HepG2 (cell line): Measurements from ENCODE around the gene SUPT6H. TPM values are rescaled to one million over a fixed set of nuclear protein-coding genes. Genes with fewer than 3 reads are reported as not detected.

Experiments used
- ATM ChIP-seq: fragments of 450-650 bp; IDR thresholded peaks from 2 replicates; pipeline ENCODE4 v1.7.1; 2017; ENCODE audit warnings: mild to moderate bottlenecking, borderline replicate concordance
- BORCS8-MEF2B ChIP-seq: sonication (generic); formaldehyde crosslinking; IDR thresholded peaks from 2 replicates; pipeline ENCODE4 v1.8.0; 2022; ENCODE audit warnings: mild to moderate bottlenecking, missing genetic modification reagents
- CHD2 ChIP-seq: IDR thresholded peaks from 2 replicates; pipeline ENCODE4 v1.6.1; 2011; ENCODE audit warnings: low read depth, low read length, improper control_type of control experiment
- KLF12 ChIP-seq: sonication (generic); formaldehyde crosslinking; IDR thresholded peaks from 2 replicates; pipeline ENCODE4 v1.4.0; 2020; ENCODE audit warnings: missing genetic modification reagents, borderline replicate concordance
- MTF2 ChIP-seq: sonication (generic); formaldehyde crosslinking; IDR thresholded peaks from 2 replicates; pipeline ENCODE4 v1.5.0; 2020; ENCODE audit warnings: missing genetic modification reagents, borderline replicate concordance
- NCOA2 ChIP-seq: sonication (generic); formaldehyde crosslinking; IDR thresholded peaks from 2 replicates; pipeline ENCODE4 v1.8.0; 2022; ENCODE audit warnings: inconsistent platforms
- ZBTB42 ChIP-seq: sonication (generic); formaldehyde crosslinking; IDR thresholded peaks from 2 replicates; pipeline ENCODE4 v1.5.0; 2020; ENCODE audit warnings: mild to moderate bottlenecking, missing genetic modification reagents
- ZMAT3 ChIP-seq: sonication (generic); formaldehyde crosslinking; conservative IDR thresholded peaks from 2 replicates; pipeline ENCODE4 v1.7.0; 2021; ENCODE audit warnings: missing genetic modification reagents
- ZNF749 ChIP-seq: sonication (generic); formaldehyde crosslinking; IDR thresholded peaks from 2 replicates; pipeline ENCODE4 v1.8.0; 2022; ENCODE audit warnings: mild to moderate bottlenecking, missing genetic modification reagents, moderate library complexity, borderline replicate concordance
- ZNF775 ChIP-seq: sonication (generic); formaldehyde crosslinking; IDR thresholded peaks from 2 replicates; pipeline ENCODE4 v1.4.0; 2020; ENCODE audit warnings: missing genetic modification reagents, mild to moderate bottlenecking, moderate library complexity, borderline replicate concordance
- ZNF788 ChIP-seq: sonication (generic); formaldehyde crosslinking; IDR thresholded peaks from 2 replicates; pipeline ENCODE4 v1.5.0; 2020; ENCODE audit warnings: mild to moderate bottlenecking, missing genetic modification reagents, borderline replicate concordance
- ZNF883 ChIP-seq: sonication (generic); formaldehyde crosslinking; IDR thresholded peaks from 2 replicates; pipeline ENCODE4 v1.5.1; 2020; ENCODE audit warnings: mild to moderate bottlenecking, missing genetic modification reagents; ENCODE audit errors: not compliant biosample characterization
- polyA plus RNA-seq, 8 experiments: library from polyadenylated mRNA; depleted of rRNA in 3 of 8; stranded (reverse) in 7 of 8; unstranded in 1 of 8; fragments of >200 nt; fragmentation: Illumina TruSeq in 4 of 8; extraction: Trizol in 4 of 8; gene quantifications; 2 replicates each; pipeline versions ENCODE4 v1.2.1 to v1.2.3, GENCODE V29; 2011 to 2016; ENCODE audit warnings: low read depth in 4 of 8, missing spikeins in 1 of 8, mixed read lengths in 1 of 8; ENCODE audit not compliant: insufficient read depth in 1 of 8
- total RNA-seq, 5 experiments: library from RNA; depleted of rRNA; stranded (reverse); fragments of >200 nt; fragmentation: Illumina TruSeq; extraction: Trizol; gene quantifications; 2 replicates each; pipeline ENCODE4 v1.2.3, GENCODE V29; 2016; ENCODE audit warnings: low read depth in 1 of 5
- TF ChIP-seq, protein P1 (sequence below): sonication (generic); formaldehyde crosslinking; IDR thresholded peaks from 2 replicates; pipeline ENCODE4 v1.4.0; 2020; ENCODE audit warnings: missing genetic modification reagents
- TF ChIP-seq, protein P2 (sequence below): IDR thresholded peaks from 2 replicates; pipeline ENCODE4 v1.6.1; 2018; ENCODE audit warnings: missing genetic modification reagents, mild to moderate bottlenecking, missing compliant biosample characterization
- TF ChIP-seq, protein P3 (sequence below): sonication (generic); formaldehyde crosslinking; IDR thresholded peaks from one replicate; pipeline ENCODE4 v1.5.1; 2020; ENCODE audit warnings: mild to moderate bottlenecking, missing genetic modification reagents; ENCODE audit errors: not compliant biosample characterization

Gene SUPT6H
- total and polyA plus RNA-seq, 2 of the 13 experiments (the other 11 are each of a cell fraction or from before 2014, with no cell fraction given), result 32.7 to 39.9 TPM

DNA sequence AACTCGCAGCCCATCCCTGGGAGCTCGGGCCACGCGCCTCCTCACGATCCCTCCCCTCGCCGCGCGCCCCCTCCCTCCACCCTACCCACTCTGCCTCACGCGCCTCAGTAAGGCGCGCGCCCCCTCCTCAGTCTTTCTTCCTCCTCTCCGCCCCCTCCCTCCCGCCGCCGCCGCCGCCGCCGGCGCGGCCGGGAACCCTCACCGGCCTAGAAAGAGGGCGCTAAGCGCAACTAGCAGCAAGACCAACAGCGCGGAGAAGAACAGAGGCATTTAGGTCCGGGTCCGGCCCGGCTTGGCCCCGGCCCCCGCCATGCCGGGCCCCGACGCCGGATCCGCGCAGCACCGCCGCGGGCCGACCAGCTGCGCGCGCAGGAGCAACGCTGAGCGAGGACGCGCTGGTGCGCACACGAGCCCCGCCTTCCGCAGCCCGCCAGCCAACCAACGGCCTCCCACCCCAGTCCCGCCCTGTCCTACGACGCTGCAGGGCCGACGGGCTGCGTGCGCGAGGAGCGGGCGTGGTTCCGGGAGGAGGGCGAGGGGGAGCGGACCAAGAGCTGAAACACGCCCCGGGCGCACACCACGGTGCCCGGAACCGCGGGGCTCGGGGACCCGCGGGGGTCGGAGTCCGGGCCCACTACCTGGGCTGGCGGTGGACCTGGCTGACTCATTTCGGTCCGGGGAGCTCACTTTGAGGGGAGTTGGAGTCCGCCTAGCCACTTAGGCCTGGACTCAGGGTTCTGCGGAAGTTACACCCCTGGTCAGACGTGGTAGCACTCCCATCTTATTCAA, 17.0 kb upstream of the SUPT6H start, which contains the start of gene BLTP2 (continued):
- TF ChIP-seq, protein P1, sequence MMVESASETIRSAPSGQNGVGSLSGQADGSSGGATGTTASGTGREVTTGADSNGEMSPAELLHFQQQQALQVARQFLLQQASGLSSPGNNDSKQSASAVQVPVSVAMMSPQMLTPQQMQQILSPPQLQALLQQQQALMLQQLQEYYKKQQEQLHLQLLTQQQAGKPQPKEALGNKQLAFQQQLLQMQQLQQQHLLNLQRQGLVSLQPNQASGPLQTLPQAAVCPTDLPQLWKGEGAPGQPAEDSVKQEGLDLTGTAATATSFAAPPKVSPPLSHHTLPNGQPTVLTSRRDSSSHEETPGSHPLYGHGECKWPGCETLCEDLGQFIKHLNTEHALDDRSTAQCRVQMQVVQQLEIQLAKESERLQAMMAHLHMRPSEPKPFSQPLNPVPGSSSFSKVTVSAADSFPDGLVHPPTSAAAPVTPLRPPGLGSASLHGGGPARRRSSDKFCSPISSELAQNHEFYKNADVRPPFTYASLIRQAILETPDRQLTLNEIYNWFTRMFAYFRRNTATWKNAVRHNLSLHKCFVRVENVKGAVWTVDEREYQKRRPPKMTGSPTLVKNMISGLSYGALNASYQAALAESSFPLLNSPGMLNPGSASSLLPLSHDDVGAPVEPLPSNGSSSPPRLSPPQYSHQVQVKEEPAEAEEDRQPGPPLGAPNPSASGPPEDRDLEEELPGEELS (CRISPR knock-in tag), result no peak
- peak; percentile 52; the same call in 1 of the 2 replicates for TF ChIP-seq ZNF749 (CRISPR knock-in tag)
- TF ChIP-seq ZNF883, result peak; percentile 67
- no peak for TF ChIP-seq CHD2
- no peak for TF ChIP-seq MTF2 (CRISPR knock-in tag)
- no peak for TF ChIP-seq ZBTB42 (CRISPR knock-in tag)
- no peak for TF ChIP-seq ZNF775 (CRISPR knock-in tag)
- TF ChIP-seq, protein P2, sequence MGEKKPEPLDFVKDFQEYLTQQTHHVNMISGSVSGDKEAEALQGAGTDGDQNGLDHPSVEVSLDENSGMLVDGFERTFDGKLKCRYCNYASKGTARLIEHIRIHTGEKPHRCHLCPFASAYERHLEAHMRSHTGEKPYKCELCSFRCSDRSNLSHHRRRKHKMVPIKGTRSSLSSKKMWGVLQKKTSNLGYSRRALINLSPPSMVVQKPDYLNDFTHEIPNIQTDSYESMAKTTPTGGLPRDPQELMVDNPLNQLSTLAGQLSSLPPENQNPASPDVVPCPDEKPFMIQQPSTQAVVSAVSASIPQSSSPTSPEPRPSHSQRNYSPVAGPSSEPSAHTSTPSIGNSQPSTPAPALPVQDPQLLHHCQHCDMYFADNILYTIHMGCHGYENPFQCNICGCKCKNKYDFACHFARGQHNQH (CRISPR knock-in tag), result no peak
- peak; percentile 92 for TF ChIP-seq ZMAT3 (CRISPR knock-in tag)
- peak; percentile 90; the same call in 1 of the 2 replicates for TF ChIP-seq ZNF788 (CRISPR knock-in tag)
- peak; percentile 84; the same call in 1 of the 2 replicates for TF ChIP-seq KLF12
- TF ChIP-seq, protein P3, sequence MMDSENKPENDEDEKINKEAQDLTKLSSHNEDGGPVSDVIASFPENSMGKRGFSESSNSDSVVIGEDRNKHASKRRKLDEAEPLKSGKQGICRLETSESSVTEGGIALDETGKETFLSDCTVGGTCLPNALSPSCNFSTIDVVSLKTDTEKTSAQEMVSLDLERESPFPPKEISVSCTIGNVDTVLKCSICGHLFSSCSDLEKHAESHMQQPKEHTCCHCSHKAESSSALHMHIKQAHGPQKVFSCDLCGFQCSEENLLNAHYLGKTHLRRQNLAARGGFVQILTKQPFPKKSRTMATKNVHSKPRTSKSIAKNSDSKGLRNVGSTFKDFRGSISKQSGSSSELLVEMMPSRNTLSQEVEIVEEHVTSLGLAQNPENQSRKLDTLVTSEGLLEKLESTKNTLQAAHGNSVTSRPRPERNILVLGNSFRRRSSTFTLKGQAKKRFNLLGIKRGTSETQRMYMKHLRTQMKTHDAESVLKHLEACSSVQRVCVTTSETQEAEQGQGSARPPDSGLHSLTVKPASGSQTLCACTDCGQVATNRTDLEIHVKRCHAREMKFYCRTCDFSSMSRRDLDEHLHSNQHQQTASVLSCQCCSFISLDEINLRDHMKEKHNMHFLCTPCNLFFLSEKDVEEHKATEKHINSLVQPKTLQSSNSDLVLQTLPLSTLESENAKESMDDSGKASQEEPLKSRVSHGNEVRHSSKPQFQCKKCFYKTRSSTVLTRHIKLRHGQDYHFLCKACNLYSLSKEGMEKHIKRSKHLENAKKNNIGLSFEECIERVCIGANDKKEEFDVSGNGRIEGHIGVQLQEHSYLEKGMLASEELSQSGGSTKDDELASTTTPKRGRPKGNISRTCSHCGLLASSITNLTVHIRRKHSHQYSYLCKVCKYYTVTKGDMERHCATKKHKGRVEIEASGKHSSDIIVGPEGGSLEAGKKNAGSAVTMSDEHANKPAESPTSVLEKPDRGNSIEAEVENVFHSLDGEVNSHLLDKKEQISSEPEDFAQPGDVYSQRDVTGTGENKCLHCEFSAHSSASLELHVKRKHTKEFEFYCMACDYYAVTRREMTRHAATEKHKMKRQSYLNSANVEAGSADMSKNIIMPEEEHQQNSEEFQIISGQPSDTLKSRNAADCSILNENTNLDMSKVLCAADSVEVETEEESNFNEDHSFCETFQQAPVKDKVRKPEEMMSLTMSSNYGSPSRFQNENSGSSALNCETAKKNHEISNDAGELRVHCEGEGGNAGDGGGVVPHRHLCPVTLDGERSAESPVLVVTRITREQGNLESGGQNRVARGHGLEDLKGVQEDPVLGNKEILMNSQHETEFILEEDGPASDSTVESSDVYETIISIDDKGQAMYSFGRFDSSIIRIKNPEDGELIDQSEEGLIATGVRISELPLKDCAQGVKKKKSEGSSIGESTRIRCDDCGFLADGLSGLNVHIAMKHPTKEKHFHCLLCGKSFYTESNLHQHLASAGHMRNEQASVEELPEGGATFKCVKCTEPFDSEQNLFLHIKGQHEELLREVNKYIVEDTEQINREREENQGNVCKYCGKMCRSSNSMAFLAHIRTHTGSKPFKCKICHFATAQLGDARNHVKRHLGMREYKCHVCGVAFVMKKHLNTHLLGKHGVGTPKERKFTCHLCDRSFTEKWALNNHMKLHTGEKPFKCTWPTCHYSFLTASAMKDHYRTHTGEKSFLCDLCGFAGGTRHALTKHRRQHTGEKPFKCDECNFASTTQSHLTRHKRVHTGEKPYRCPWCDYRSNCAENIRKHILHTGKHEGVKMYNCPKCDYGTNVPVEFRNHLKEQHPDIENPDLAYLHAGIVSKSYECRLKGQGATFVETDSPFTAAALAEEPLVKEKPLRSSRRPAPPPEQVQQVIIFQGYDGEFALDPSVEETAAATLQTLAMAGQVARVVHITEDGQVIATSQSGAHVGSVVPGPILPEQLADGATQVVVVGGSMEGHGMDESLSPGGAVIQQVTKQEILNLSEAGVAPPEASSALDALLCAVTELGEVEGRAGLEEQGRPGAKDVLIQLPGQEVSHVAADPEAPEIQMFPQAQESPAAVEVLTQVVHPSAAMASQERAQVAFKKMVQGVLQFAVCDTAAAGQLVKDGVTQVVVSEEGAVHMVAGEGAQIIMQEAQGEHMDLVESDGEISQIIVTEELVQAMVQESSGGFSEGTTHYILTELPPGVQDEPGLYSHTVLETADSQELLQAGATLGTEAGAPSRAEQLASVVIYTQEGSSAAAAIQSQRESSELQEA (CRISPR knock-in tag), result no peak
- 0 out of 2 replicates have a peak, but pooled peaks have one; percentile 47 for TF ChIP-seq BORCS8-MEF2B
- no peak for TF ChIP-seq NCOA2 (CRISPR knock-in tag)
- TF ChIP-seq ATM, result no peak
